Islet precursor cell (in vitro differentiated cells): ENCODE results near the gene ANXA3.
"Not testable (repeated sequence)": the region's sequence is repeated elsewhere in the genome, so short reads cannot be mapped to it uniquely, and the experiment has no call there.

ENCODE experiments used
- DNase-seq: peaks from one replicate; pipeline ENCODE4 v3.0.0-alpha.2; 2018

ANXA3 gene

DNA sequence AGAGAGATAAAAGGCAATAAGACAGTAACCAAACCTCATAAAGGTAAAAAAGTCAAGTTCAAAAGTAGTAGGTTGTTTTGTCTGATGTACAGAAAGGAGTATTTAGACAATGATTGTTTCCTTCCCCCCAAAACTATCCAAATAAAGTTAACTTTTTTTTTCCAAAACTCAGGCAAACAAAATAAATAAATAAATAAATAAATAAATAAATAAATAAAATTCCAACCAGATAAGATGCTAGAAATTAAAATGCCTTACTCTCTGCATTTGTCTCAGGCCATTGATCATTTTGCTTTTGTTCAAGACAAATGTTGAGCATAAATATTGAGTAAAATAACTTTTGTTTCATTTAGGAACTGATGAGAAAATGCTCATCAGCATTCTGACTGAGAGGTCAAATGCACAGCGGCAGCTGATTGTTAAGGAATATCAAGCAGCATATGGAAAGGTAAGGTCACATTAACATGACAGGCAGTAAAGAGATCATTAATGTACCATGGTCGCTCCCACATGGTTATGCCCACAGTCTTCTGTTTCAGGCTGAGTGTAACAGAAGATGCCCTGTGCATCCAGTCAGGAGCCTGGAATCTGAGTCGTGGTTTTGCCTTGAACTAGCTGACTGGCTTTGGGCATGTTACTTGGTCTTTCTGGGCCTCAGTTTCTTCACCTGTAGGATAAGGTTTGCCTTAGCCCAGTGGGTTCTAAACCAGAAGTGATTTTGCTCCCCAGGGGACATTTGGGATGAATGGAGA, 27.3 kb downstream of the ANXA3 start:
- no peak for DNase-seq

DNA sequence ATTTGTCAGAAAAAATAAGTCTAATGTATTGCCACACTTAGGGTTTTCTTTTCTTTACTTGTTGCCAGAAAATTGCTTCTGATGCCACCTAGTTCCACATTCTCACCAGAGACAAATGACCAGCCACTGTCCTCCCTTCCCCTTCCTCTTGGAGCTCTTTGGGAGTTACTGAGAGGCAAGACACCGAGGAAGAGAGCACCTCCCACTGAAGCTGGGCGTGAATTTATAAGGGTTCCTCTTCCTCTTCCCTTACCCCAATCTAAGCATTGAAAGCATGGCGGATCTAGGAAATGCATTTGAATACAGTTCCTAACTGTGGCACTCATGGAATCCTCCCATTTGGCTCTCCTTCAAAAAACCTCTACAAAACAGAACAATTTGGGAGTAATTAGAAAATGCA, 30.0 kb downstream of the ANXA3 start:
- DNase-seq = no peak

DNA sequence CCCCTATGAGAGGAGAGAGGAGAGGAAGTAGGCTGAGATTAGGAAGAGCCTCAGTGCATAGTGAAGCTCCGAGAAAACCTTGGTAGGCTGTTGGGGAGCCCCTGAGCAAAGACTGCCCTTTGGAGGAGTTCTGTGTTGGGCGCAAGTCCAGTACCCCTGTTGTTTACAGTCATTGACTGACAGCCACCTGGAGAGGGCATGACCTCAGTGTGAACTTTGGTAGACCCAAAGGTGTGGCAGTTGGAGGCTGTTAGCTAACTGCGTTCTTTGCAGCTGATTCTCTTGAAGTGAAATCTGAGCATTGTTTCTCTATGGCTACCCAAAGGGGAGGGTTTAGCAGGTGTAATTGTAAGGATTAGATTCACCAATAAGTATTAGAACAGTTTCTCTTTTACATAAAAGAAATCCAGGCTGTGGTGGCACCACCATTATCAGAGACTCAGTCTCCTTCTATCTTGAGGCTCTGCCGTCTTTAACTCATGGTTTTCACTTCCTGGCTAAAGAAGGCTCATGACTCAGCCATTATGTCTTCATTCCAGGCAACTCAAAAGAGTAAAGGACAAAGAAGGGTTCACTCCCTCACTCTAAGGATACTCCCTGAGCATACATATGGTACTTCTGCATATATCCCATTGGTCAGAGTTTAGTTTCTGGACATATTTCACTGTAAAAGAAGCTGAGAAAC, 33.4 kb downstream of the ANXA3 start:
- DNase-seq = no peak

DNA sequence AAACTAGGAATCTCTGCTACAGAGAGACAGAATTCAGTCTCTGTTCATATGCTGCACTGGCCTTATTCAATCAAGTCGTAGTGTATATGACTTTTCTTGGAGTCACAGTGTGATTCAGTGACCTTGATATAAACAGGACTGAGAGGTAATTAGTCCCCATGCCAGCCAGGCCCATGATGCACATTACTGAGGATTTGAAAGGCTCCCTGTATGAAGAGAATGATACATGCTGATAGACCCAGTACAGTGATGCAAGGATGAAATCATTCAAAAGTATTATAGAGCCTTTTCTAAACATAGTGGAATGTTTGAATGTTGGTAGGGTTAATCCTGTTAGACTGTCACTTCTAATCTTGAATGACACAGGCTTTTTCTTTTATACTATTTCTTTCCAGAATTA, 34.1 kb downstream of the ANXA3 start:
- DNase-seq = no peak

DNA sequence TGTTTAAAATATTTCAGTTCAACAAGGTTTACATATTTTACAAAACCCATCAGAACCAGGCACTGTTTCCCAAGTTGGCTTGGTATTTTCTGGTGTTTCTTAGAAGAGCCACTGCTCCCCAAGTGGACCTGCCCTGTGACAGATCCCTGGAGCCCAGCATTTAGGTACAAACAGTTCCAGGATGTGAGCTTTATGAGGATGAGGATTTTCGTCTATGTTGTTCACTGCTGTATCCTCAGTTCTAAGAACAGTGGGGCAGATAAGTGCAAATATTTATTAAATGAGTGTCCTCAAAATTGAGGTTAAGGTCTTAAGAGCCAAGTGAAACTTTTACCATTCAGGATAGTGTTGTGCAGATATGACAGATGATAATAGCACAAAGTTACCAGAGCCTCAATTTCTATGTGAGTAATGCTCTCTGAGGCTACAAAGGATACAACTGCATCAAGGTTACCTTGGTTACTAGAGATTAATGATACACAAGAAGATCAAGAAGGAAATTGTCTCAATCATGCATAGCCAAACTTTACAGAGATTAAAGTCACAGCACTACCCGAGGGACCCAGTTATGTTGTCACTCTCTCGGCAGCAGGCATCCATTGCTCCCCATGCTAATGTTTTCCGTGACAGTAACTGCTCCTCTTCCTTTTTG, 37.5 kb downstream of the ANXA3 start:
- no peak for DNase-seq

DNA sequence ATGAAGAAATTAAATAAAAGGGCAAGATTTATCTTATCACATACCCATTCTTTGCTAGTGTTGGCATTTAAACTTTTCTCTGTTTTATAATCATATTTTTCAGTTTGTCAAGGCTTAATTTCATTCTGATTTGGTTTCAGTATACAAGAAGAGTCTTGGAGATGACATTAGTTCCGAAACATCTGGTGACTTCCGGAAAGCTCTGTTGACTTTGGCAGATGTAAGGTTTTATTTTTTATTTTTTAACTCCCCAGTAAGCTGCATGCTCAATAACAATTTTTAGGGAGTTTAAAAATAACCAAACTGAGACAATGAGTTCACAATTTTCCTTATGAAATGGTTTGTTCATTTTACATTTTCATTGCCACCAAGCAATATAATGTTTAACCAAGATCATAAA, 39.8 kb downstream of the ANXA3 start:
- no peak for DNase-seq

DNA sequence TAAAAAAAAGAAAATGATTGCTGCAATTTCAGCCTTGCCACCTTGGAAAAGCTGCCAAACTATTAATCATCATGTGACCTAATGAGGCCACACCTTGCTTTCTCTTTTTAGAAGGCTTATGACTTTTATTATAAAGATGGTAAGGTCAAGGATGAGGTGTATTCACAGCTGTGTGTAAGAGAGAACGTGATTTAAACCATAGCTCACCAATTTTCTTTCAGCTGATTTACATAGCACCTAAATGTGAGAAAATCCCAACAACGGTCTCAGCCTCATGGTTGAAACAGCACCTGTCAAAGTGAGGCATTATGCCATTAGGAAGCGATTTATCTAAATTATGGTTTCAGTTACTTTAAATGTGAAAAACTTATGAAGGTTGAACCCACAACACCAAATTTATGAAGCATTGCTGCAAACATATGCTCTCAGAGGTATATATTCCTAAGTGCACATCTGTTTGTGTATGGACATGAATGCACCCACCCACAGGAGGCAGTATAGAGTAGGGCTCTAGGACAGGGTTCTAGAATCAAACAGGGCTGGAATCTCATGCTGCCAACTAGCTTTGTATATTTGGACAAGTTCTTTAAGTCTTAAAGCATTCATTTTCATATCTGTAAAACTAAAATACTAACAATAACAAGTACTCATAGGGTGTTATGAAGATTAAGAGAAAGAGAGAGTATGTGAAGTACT, 40.7 kb downstream of the ANXA3 start:
- no peak for DNase-seq

DNA sequence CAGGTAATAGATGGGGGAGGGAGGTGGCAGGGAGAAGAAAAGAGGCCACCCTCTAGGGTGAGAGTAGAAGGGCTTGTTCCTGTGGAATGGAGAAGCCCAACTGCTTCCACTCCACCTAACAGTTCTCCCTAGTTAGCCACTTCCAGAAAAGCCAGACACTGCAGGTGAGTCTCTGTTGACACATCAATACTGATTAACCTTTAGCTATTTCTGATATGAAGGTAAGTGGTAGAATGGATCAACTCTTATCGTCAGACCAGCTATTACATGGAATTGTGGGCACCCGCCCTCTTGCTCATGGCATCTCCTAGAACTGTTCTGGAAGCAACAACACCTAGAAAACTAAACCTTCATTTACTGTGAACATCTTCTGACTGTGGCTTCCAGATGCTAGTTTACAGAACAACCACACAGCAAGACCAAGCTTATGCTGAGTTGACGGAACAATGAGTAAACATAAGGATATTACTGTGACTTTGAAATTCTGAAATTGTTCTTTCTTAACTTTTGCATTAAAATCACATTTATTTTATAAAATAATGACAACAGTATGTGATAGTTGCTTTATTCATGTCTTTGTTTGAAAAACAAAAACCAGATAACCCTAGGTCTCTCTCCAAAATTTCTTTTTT, 44.7 kb downstream of the ANXA3 start:
- no peak for DNase-seq

DNA sequence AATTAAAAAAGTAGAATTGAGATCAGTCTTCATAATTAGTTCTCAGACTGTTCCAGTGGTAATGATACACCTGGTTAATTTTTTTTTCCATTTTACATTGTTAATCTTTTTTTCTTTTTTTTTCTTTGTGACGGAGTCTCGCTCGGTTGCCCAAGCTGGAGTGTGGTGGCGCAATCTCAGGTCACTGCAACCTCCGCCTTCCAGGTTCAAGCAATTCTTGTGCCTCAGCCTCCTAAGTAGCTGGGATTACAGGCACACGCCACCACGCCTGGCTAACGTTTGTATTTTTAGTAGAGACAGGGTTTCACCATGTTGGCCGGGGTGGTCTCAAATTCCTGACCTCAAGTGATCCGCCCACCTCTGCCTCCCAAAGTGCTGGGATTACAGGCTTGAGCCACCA, 46.9 kb downstream of the ANXA3 start:
- not testable (repeated sequence) for DNase-seq

DNA sequence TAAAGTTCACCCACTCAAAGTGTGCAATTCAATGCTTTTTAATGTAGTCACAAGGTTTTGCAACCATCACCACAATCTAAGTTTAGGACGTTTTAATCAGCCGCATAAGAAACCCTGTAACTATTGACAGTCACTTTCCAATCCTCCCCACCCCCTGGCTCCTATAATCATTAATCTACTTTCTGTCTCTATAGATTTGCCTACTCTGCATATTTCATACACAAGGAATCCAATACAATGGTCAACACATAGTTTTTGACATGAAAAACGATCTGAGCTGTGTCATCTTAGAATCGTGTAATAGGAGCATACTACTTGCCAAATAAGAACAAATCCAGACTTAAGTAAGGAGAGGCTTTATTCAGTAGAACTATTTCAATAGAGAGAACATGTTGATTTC, 47.6 kb downstream of the ANXA3 start:
- DNase-seq = no peak

DNA sequence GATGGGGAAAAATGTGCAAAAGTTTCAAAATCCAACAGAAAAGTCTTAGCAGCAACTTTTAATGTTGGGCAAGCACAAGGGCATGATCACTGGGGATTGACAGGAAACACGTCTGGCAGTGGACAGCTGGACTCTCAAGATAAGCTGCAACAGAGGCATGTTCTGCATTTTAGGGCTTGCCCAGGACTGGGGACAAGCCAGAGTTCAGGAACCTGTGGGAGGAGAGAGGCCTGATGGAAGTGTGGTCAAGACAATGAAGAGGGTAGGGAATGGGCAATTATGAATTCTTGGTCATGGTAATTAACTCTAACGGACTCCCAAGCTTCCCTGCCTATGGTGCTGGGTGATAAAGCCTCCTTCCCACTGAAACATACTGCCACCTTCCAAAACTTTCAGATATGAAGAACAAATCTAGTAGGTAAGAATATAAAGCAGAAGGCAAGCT, 48.4 kb downstream of the ANXA3 start:
- no peak for DNase-seq

DNA sequence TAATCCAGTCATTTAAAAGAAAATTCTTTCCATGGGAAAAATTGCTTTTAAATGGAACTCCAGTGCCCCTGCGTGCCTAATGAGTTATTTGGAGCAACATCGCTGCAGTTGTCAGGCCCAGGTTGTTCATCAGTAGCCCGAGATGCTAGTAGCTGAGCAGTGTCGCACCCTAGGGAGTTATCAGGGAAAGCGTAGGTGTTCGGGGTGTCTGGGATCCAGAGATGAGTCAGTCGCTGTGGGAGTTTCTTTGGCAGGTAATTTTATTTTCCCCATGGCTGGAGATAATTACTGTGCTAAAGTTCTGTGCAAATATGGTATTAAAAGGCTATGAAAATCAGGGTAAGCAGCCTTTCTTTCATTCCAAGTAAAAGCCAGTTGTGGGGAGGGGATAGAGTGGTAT, 49.4 kb downstream of the ANXA3 start:
- no peak for DNase-seq

DNA sequence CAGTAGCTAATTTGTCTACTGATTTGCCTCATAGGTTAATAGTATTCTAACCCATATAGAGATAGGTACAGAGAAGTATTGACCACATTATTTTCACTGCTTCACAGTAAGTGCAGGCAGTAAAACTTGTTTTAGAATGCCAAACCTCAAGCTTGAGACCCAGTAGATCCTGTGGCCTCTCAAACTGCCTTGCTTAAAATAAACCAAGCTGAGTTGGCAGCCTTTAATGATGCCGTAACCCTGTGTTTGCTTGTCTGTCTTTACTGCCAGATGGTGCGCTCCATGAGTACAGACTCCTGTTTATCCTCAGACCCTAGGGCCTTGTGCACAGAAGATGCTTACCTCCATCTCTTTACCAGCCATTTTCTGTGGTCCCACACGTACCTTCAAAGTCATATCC, 50.8 kb downstream of the ANXA3 start:
- no peak for DNase-seq

DNA sequence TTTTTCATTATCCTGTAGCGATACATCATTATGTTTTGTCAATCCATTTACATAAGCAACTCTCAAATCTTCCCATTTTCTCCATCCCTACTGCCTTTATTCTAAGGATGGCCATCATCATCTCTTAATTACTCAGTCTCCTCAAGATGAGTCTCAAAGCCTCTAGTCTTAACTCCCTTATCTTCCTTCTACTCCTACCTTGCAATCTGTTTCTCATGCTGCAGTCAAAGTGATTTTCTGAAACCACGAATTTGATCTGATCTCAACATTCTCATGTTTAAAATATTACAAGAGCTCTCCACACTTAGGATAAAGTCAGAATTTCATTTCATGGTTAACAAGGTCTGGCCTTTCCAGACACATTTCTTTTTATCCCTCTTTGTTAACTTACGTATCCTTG, 51.8 kb downstream of the ANXA3 start:
- DNase-seq = no peak

DNA sequence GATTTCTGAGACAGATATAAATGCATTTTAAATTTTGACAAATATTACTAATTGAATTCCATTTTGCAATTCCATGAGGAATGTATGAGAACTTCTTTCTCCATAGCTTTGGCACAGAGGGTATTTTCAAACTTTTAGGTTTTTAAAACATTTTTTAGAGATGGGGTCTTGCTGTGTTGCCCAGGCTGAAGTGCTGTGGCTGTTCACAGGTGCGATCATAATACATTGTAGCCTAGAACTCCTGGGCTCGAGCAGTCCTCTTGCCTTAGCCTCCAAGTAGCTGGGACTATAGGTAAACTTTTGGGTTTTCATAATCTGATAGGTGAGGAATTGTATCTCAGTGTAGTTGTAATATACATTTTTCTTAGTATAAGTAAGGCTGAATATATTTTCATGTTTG, 53.4 kb downstream of the ANXA3 start:
- DNase-seq = no peak

DNA sequence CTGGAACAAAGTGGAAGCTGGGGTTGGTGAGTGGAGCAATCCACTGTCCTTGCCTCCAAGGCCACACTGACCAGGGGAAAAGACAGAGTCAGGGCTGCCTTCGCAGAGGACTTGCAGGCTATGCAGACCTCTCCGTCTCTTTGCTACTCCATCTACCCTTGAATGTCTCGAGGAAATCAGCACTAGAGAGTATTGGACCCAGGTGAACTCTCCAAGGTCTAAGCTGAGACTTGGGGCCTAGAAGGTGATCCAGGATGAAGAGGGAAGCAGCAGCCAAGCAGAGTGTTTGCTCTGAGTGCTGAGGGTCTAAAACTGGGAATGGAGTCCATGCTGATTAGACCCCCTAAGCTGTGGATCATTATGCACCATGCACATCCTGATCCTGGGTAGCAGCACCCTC, 54.5 kb downstream of the ANXA3 start:
- no peak for DNase-seq

DNA sequence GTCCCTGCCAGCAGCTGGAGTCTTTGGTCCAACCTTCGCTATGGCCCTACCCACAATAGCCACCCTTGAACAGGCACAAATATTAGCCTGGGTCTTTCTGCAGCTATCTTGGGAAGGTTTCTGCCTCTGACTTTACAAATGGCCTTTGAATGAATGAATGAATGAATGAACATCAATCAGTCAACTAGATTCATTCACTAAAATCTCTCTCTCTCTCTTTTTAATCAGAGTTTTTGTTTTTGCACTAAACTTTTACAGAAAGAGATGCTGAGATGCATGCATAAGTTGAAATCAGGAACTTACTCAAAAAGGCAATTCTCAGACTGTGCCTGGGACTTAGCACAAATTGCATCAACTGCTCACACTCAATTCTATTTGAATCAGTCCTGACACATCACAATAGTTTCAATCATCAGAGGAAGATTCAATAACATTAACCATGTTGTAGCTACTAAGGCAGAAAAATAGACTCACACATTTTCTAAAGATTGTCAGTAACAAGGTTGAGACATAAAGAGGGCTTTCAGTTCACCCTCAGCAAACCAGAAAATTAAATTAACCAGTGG, 55.0 kb downstream of the ANXA3 start:
- no peak for DNase-seq

DNA sequence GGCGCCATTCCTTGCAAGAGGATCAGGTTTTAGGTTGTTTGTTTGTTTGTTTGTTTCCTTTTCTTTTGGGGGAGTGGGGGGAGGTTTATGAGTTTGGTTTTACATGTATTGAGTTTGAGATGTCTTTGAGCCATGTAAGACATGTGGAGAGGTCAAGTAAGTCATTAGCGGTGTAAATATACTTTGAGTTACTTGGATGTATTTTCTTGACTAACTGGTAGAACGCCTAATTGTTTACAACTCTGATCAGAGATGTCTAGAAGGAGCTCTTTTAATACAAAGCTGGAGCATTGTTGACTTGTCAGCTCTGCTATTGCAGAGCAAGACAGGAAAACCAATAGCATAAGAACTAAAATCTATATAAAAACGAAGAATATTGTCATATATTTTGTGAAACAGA, 57.1 kb downstream of the ANXA3 start:
- no peak for DNase-seq

DNA sequence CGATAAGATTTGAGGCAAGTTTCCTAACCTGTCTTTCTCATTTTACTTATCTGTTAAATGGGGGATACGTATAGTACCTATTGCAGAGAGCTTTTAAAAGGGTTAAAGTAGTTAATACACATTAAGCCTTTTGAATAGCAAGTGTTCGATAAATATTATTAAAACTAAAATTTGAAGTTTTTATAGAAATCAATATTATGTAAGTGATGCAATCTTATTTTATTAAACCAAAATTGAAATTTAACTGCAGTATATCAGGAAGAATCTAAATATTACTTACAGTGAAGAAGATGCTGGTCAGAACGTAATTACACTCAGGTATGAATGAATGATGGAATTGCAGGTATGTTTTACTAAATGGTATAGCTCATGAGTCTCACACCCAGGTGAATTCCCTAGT, 58.0 kb downstream of the ANXA3 start:
- DNase-seq = no peak

DNA sequence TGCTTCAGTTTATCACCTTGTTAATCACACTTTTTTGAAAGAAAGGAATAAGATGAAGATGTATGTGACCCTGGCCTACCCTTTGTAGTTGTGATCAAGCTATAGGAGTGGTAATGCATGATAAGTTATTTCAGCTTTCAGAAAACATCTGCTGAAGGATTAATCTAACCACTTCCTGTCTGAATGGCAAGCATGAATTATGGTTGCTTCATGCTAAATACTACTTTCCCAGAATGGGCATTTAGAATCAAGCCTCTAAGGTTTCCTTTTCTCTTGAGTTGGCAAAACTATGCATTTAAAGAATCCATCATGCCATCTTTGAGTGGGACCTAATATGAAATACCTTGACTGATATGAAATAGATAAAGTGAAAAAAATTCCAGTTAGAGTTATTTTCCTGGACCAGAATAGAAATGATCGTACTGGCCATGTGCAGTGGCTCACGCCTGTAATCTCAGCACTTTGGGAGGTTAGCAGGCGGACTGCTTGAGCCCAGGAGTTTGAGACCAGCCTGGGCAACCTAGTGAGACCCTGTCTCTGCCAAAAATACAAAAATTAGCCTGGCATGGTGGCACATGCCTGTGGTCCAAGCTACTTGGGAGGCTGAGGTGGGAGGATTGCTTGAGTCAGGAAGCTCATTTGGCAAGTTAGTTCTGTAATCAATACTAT, 59.1 kb downstream of the ANXA3 start:
- DNase-seq = no peak

DNA sequence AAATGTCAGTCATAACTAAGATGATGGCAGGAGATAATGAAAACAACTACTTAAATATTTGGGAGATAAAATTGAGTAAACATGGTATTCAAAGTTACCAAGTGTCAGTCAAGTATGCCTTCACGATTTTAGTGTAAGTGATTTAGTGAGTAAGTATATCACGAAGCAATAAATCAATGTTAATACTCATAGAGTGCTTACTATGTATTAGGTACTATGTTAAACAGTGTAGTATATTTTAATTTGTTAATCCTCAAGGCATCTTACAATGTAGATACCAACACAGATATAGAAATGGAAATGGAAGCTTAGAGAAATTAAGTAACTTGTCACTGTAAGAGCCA, 59.6 kb downstream of the ANXA3 start:
- DNase-seq = no peak
